Heart left ventricle (tissue), 16 donors: ENCODE results near the gene ASIP. TPM values are rescaled to one million over a fixed set of nuclear protein-coding genes. Genes with fewer than 3 reads are reported as not detected.

ENCODE experiments used
- ATAC-seq, 4 donors: fragments of 200-7000 bp; cut with Tn5 transposase; one replicate each; pipeline ENCODE4 v1.9.1; 2020 to 2022; ENCODE audit warnings: moderate library complexity in 4 of 4, mild to moderate bottlenecking in 3 of 4, moderate number of reproducible peaks in 1 of 4
- DNase-seq, 5 donors: peaks; one replicate each; pipeline ENCODE4 v3.0.0-alpha.2; 2020
- H3K27ac ChIP-seq, 12 donors: fragments of 200-600 bp; sonication (generic) in 4 of 12; one replicate each; pipeline versions ENCODE4 v1.5.0 to v1.8.0; 2016 to 2022; ENCODE audit warnings: mild to moderate bottlenecking in 2 of 12
- H3K27me3 ChIP-seq, 9 donors: fragments of 200-600 bp; sonication (generic) in 2 of 9; one replicate each; pipeline versions ENCODE4 v1.5.1 to v1.8.0; 2016 to 2022; ENCODE audit warnings: mild to moderate bottlenecking in 3 of 9
- H3K36me3 ChIP-seq, 9 donors: fragments of 200-600 bp; sonication (generic) in 2 of 9; one replicate each; pipeline versions ENCODE4 v1.5.0 to v1.8.0; 2018 to 2022; ENCODE audit warnings: mild to moderate bottlenecking in 2 of 9
- H3K4me1 ChIP-seq, 12 donors: fragments of 200-600 bp; sonication (generic) in 4 of 12; one replicate each; pipeline versions ENCODE4 v1.5.0 to v1.8.0; 2016 to 2022; ENCODE audit warnings: mild to moderate bottlenecking in 3 of 12
- H3K4me3 ChIP-seq, 12 donors: fragments of 200-600 bp; sonication (generic) in 4 of 12; one replicate each; pipeline versions ENCODE4 v1.5.0 to v1.8.0; 2017 to 2022; ENCODE audit warnings: mild to moderate bottlenecking in 9 of 12, moderate library complexity in 4 of 12
- H3K9me3 ChIP-seq, 12 donors: fragments of 200-600 bp; sonication (generic) in 4 of 12; one replicate each; pipeline versions ENCODE4 v1.5.0 to v1.8.0; 2016 to 2022; ENCODE audit warnings: mild to moderate bottlenecking in 1 of 12
- POLR2A ChIP-seq, 2 donors: fragments of 450-650 bp; IDR thresholded peaks; one replicate each; pipeline ENCODE4 v1.6.1; 2017; ENCODE audit warnings: antibody characterized with exemption in 2 of 2, mild to moderate bottlenecking in 2 of 2, moderate library complexity in 2 of 2
- WGBS, 4 donors: extraction: QIAGEN DNeasy Blood & Tissue Kit in 2 of 4; methylation state at CpG; one replicate each; pipeline versions ENCODE4 v1.1.5 to v1.1.7; 2013 to 2018; 5-methylcytosine and 5-hydroxymethylcytosine counted together
- intact Hi-C, 10 donors: fragments of 100-400 bp; cut with DNase I; formaldehyde crosslinking; loops; one replicate each; pipeline versions ENCODE4 v1.11.1 to v1.14.2; 2022
- polyA plus RNA-seq, 2 donors: library from polyadenylated mRNA; stranded (reverse); fragments of 200-250 nt; gene quantifications; one replicate each; pipeline ENCODE4 v1.2.3, GENCODE V29; 2013
- total RNA-seq, 9 donors: library from RNA; depleted of rRNA in 2 of 9; stranded (reverse); fragments of >200 nt in 2 of 9; fragmentation: NEBNext Ultra II Directional in 3 of 9; extraction: Animal tissue kit (Norgen Biotek cat#: 25700) in 3 of 9; gene quantifications; one replicate each; pipeline versions ENCODE4 v1.1.0 to v1.2.4, GENCODE V29; 2016 to 2023
- TF ChIP-seq, protein P1 (sequence below), 12 donors: fragments of 200-600 bp; sonication (generic) in 4 of 12; IDR thresholded peaks; one replicate each; pipeline versions ENCODE4 v1.5.0 to v1.8.0; 2018 to 2022; ENCODE audit warnings: antibody characterized with exemption in 12 of 12, mild to moderate bottlenecking in 5 of 12
- donor health status: ischemic (EF 13 %, LVEDD 7.1; RV severe dilation, severe dysfunction).
- donor health status: healthy with polysubstance abuse.
- donor health status: DM: no; HTN: yes; CAD: no.
- donor health status: DM: no; HTN: no; CAD: no.
- donor health status: ischemic (EF 25% LVEDD 6.9; RV normal size, moderate dysfunction).
- donor health status: ischemic (EF 25% LVEDD 5.7; RV mildly dilated, moderate dysfunction).
- donor health status: healthy.
- donor health status: DM: yes; HTN: yes; CAD: no.
- donor health status: ischemic (EF 35%, LVEDD 5.7; RV mildly dilated, moderate dysfunction).
- donor health status: nonischemic (EF 11% LVEDD 7.7; RV severe dilation, severe dysfunction).
- donor health status: DM: yes; HTN: yes; CAD: no.
- donor health status: PGD.
- donor health status: ischemic (EF 29% LVEDD 5.4; RV normal size, mild dysfunction).
- donor health status: nonischemic (EF 23%, LVEDD 6.1; RV moderate dilation, normal function).

The ASIP gene
- total and polyA plus RNA-seq, 11 donors: 0.75 to 117 (median 10.4) TPM

DNA sequence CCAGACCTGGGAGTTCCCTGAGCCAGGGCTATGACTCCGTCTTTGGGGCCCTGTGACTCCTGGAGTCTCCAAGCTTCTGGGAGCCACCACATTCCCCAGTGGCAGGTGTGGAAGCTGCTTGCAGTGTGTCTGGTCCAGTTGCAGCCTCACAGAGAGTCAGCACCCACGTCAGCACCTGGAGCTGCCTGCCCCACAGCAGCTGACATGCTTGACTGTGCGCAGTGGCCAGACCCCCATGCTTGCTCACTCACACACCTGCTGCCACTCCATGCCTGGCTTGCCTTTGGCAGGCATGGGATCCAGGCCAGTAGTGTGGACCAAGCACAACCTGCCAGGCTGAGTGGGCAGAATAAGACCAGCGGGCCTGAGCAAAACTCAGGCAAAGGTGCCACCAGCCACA lies 31.0 kb upstream of the ASIP start:
- Histone ChIP-seq H3K27me3 (peaks cover 0 to 9% (median 0%) of the 10 kb centered on the region in 9 donors), H3K9me3 (peaks cover 0 to 16% (median 5%) of the 10 kb centered on the region in 12 donors), H3K4me3 (no peak overlapping the region), H3K36me3 (no peaks in the 10 kb centered on the region), H3K4me1 (peaks cover 0 to 3% (median 0%) of the 10 kb centered on the region in 12 donors), H3K27ac (no peak overlapping the region)
- no peak for TF ChIP-seq POLR2A (IDR thresholded peaks at IDR 0.05)
- TF ChIP-seq, protein P1, sequence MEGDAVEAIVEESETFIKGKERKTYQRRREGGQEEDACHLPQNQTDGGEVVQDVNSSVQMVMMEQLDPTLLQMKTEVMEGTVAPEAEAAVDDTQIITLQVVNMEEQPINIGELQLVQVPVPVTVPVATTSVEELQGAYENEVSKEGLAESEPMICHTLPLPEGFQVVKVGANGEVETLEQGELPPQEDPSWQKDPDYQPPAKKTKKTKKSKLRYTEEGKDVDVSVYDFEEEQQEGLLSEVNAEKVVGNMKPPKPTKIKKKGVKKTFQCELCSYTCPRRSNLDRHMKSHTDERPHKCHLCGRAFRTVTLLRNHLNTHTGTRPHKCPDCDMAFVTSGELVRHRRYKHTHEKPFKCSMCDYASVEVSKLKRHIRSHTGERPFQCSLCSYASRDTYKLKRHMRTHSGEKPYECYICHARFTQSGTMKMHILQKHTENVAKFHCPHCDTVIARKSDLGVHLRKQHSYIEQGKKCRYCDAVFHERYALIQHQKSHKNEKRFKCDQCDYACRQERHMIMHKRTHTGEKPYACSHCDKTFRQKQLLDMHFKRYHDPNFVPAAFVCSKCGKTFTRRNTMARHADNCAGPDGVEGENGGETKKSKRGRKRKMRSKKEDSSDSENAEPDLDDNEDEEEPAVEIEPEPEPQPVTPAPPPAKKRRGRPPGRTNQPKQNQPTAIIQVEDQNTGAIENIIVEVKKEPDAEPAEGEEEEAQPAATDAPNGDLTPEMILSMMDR (IDR thresholded peaks at IDR 0.05): no peak
- DNase-seq: no peak
- no peak for ATAC-seq
- intact Hi-C loops: no loop called here
- WGBS, 4 donors: 87 to 96% (median 93%) methylated on average over 4 of the region's 4 CpGs

DNA sequence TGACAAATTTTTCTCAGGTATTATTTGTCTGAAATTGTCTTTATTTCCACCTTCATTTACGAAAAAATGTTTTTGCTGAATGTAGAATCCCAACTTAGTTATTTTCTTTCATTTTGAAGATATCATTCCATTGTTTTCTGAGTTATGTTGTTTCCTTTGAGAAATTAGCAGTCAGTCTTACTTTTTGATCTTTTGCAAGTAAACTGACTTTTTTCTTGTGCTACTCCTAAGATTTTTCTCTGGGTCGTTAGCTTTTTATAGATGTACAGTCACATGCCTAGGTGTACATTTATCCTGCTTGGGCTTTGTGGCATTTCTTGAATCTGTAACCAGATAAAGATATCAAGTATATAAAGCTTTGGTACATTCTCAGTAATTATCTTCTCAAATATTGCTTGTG lies 29.6 kb upstream of the ASIP start:
- Histone ChIP-seq H3K27me3 (peaks cover 0 to 9% (median 0%) of the 10 kb centered on the region in 9 donors), H3K4me1 (peaks cover 0 to 14% (median 0%) of the 10 kb centered on the region in 12 donors), H3K36me3 (no peaks in the 10 kb centered on the region), H3K9me3 (peaks cover 0 to 16% (median 5%) of the 10 kb centered on the region in 12 donors), H3K4me3 (no peak overlapping the region), H3K27ac (no peak overlapping the region)
- no peak for DNase-seq
- 68 to 74% (median 73%) methylated on average over 2 of the region's 2 CpGs for WGBS, 4 donors
- TF ChIP-seq, protein P1 (IDR thresholded peaks at IDR 0.05): no peak
- no peak for TF ChIP-seq POLR2A (IDR thresholded peaks at IDR 0.05)
- no peak for ATAC-seq
- intact Hi-C loops: no loop called here

DNA sequence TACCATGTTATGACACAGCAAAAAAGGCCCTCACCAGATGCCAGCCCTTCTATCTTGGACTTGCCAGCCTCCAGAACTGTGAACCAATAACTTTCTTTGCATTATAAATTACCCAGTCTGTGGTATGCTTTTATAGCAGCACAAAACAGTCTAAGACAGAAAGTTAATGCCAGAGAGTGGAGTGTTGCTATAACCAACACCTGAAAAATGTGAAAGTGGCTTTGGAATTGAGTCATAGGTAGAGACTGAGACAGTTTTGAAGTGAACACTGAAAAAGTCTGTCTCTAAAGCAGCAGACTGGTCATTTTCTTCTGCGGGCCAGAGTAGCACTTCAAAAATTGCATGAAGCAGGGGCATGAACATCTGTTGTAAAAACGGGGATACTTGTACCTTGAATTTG lies 28.0 kb upstream of the ASIP start:
- TF ChIP-seq, protein P1 (IDR thresholded peaks at IDR 0.05): no peak
- no peak for TF ChIP-seq POLR2A (IDR thresholded peaks at IDR 0.05)
- intact Hi-C loops: no loop called here
- H3K4me1 ChIP-seq: peaks cover 0 to 15% (median 0%) of the 10 kb centered on the region in 12 donors
- WGBS, 4 donors: 77 to 85% (median 82%) methylated on average over 2 of the region's 2 CpGs
- H3K27ac ChIP-seq: no peak overlapping the region
- H3K9me3 ChIP-seq: peaks cover 0 to 12% (median 5%) of the 10 kb centered on the region in 12 donors
- H3K4me3 ChIP-seq: no peak overlapping the region
- no peaks in the 10 kb centered on the region for H3K36me3 ChIP-seq
- H3K27me3 ChIP-seq: no peaks in the 10 kb centered on the region
- DNase-seq (no peak), ATAC-seq (no peak)

DNA sequence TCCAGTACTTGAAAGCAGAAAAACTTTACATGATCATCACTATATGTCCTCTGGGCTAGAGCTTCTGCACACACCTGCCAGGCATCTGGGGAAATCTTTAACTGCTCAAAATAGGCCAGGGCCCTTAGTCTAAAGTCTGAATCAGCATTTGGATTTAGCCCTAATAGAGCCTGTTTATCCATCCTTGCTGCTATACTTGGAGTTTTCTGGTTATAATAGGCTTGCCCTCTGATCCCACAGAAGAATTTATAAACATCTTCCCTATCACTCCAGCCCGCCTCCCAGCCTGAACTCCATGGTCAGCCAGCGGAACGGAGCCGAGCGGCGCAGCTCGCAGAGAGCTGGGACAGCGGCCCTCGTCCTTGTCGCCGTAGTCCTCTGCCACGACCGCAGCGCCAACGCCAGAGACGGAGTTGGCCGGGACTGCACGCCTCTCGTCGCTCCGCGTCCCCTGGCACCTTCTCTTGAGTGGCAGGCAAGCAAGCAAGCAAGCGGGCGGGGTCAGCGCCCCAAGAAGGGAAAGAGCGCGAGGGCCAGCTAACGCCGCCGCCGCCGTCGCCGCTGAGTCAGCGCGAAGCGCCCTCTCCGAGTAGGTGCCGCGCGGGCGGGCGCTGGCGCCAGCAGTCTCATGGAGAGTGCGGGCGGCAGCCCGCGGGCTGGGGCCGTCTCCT lies 25.4 kb upstream of the ASIP start:
- WGBS, 4 donors: 1 to 4% (median 3%) methylated on average over 32 to 49 of the region's 49 CpGs
- Histone ChIP-seq H3K27ac (peak overlapping the region; percentile 19 to 84 (median 76)), H3K4me1 (peaks cover 0 to 15% (median 2%) of the 10 kb centered on the region in 12 donors), H3K27me3 (no peaks in the 10 kb centered on the region), H3K36me3 (no peaks in the 10 kb centered on the region), H3K9me3 (peaks cover 0 to 10% (median 5%) of the 10 kb centered on the region in 12 donors), H3K4me3 (peak overlapping the region in 11 of 12 donors; percentile 10 to 66 (median 49))
- ATAC-seq (peak; percentile 95 to 99 (median 99)), DNase-seq (peak; percentile 79 to 94 (median 91))
- no peak for TF ChIP-seq POLR2A (IDR thresholded peaks at IDR 0.05)
- TF ChIP-seq, protein P1 (IDR thresholded peaks at IDR 0.05): peak in 2 of 12 donors; percentile 12 to 20
- intact Hi-C loops: no loop called here
